Iris pigment epithelial cell (primary cell): ENCODE measurements around the gene LARP6.

Experiments
- DNase-seq: peaks from one replicate; pipeline ENCODE4 v3.0.0-alpha.2; 2011; ENCODE audit warnings: low read depth

The LARP6 gene

GRCh38 chr15:70794596-70795310 lies 59.2 kb downstream of the LARP6 start:
- peak; percentile 79 for DNase-seq

- no peak for DNase-seq
Observed at GRCh38 chr15:70793694-70794093, 60.3 kb downstream of the LARP6 start.

DNA sequence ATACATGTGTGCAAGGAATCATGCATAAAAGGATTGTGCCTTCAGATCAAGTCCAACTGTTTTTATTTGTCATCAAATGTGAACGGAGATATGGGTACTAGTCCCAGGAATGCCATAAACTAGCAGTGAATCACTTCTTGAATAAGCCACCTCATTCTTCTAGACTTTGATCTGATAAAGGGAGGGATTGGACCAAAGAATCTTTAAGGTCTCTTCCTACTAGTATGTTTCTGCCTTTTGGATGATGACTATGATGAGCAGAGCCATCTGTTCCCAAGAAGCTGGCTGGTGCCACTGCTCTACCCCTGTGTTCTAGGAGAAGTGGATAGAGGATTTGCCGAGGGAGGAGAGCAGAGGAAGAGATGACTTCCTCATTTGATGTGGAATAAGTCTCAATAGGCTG lies 61.8 kb downstream of the LARP6 start:
- peak; percentile 79 for DNase-seq

DNA sequence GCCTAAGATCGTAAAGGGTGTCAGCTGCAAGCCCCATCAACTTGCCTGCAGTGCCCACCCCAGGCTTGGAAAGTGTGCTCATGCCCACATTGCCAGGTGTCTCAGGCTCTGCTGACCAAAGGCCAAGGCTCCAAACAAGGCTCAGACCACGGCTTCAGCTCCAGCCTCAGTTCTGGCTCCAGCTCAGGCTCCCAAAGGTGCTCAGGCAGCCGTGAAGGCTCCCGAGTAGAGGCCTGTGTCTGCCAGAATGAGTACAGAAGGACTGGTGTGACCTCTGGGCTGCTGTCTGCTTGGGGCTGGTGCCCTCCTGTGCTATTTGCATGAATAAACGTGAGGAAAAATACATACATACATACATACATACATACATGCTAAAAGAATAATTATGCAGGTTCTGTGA lies 62.7 kb downstream of the LARP6 start:
- DNase-seq: no peak

DNA sequence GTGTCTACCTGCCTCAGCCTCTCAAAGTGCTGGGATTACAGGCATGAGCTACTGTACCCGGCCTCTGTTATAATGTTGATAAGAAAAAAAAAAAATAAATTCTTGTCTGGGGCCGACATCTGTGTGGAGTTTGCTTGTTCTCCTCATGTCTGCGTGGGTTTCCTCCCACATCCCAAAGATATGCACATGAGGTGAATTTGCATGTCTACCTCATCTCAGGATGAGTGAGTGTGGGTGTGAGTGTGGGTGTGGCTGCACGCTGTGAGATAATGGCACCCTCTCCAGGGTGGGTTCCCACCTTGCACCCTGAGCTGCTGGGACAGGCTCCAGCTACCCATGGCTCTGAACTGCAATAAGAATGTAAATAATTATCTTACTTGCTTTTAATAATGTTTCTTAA lies 64.7 kb downstream of the LARP6 start:
- peak; percentile 63 for DNase-seq

GRCh38 chr15:70788114-70789049 lies 65.6 kb downstream of the LARP6 start:
- peak; percentile 85 for DNase-seq

- no peak for DNase-seq
Observed at GRCh38 chr15:70786996-70787395, 67.0 kb downstream of the LARP6 start.

- DNase-seq: peak; percentile 82
Observed at GRCh38 chr15:70783610-70784022, 70.3 kb downstream of the LARP6 start.

- DNase-seq: no peak
Observed at GRCh38 chr15:70783041-70783440, 70.9 kb downstream of the LARP6 start.

DNA sequence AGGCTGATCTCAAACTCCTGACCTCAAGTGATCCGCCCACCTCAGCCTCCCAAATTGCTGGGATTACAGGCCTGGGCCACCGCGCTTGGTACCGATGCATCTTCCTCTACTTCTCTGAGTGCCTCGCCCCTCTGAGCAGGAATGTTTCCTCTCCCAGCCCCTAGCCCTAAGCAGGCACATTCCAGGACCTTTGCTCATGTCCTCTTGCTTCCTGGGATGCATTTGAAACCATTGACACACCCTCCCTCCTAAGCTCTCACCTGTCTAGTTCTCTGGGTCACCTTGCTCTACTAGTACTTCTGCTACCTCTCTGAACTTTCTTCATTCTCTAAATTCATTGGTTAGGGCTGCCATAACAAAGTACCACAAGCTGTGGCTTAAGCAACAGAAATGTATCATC lies 72.7 kb downstream of the LARP6 start:
- DNase-seq: no peak
